CD4-positive, alpha-beta T cell treated with Interferon alpha-2 for 1 hour (primary cell): ENCODE results near the gene SDR42E1.
"Not testable (repeated sequence)": the region's sequence is repeated elsewhere in the genome, so short reads cannot be mapped to it uniquely, and the experiment has no call there.

Experiments
- DNase-seq, 2 donors: peaks; one replicate each; pipeline ENCODE4 v3.0.0-alpha.2; 2020 to 2022

The SDR42E1 gene

DNA sequence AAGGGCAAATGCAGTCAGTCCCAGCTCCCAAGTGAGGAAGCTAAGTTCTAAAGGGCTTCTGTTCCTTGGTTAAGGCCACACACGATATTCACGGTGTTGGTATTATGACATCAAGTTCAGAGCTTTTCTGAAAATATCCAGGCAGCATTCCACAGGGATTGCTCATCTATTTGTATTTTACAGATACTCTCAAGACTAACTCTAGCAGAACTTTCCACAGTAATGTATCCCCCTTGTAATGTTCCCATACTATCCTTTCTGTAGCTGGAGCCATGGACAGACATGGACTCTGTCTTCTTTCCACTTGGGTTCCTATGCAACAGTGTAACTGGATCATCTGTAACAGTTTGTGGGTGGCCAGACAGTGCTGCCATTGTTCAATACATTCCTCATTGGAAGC, 13.5 kb downstream of the SDR42E1 start:
- DNase-seq: no peak

DNA sequence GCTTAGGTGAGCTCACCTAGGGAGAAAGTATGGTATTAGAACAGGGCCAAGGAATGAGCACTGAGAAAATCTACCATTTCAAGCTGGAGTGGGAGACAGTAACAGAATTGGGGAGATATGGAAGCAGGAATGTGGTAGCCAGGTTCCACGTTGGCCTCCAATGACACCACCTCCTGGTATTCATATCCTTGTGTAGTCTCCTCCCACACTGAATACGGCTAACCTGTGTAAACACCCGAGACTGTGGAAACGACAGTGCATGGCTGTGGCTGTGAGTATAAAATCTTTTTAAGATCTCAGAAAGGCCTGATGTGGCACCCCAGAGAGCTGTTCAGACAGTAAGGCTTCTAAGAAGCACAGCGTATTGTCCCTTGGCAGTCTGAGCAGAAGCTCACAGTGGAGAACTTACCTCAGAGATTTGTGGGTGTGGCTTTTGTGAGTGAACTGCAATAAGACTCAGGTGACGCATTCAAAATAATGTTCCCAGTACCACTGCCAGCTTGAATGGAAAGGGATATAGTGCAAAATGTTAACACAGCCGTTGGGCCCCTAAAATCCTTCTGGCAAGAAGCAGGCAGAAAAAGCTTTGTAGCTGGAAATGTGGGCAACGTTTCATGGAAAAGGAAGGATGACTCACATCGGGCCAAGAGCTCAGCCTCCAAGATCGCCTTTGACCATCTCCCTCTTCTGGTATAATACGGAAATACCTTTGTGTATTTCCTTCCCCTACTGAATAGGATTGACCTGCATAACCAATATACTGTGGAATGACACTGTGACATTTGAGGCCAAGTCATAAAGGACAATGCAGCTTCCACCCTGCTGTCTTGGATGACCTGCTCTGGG, 14.4 kb downstream of the SDR42E1 start:
- no peak for DNase-seq

DNA sequence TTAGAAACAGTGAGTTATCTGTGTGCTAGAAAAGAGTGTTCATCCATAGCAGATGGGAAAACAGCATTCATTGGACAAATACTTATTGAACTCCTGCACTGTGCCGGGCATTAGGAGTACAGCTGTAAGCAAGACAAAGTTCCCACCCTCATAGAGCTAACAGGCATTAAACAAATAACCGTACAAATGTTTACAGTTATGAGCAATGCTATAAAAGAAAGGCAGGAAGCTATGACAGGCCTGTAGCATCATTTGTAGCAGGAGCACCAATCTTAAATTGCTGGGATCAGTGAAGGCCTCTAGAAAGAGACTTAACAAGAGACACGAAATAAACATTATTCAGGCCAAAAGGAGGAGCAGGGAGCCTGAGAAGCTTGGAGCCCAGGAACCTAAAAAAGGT, 15.6 kb downstream of the SDR42E1 start:
- DNase-seq: no peak

DNA sequence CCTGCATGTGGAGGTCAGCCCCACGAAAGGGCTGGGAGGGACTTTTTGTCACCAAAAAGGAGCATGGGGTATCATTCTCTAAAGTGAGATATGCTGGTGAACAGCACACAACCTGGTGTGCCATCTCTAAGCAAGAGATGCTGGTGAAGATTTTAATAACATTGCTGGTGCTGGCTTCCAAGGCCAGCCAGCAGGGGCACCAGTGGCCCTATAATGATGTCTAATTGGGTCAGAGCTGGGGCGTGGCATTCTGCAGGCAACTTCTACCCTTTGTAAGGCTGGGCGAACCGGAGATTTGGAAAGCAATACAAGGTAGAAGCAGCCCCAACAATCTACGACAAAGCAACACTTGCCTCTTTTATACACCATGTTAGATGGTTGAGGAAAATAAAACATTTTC, 16.8 kb downstream of the SDR42E1 start:
- no peak for DNase-seq

DNA sequence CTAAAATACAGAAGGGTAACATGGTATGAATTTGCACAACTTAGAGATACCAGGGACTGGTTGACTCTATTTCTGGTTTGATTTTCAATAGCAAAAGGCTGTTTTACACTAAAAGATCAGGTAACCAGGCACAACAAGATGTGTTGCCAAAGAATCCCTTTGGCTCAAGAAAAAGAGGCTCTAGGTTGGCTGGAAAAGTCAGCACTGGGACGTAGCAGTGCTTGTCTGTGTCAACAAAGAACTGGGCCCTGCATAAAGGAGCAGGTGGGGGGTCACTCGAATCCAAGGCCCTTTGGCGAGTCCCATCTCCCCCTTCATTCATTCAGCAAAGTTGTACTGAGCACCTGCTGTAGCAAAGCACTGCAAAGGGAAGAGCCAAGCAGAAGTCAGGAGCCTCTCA, 18.4 kb downstream of the SDR42E1 start:
- no peak for DNase-seq

DNA sequence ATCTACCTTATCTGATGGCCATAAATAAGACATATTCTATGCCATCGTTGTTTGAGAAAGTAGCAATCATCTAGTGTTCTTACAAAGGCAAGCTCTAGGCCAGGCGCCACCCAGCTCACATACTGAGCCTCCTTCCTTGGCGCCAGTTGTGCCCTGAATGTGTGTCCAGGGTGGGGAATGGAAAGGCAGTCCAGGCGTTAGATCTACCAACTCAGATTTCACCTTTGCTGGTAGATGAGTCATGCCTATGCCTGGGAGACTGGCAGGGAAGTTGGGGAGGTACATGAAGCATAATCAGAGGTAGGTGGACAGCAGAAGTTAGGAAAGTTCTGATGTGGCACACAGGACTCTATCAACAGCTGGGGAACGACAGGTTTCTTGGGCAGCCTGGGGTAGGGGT, 23.6 kb downstream of the SDR42E1 start:
- DNase-seq: no peak

DNA sequence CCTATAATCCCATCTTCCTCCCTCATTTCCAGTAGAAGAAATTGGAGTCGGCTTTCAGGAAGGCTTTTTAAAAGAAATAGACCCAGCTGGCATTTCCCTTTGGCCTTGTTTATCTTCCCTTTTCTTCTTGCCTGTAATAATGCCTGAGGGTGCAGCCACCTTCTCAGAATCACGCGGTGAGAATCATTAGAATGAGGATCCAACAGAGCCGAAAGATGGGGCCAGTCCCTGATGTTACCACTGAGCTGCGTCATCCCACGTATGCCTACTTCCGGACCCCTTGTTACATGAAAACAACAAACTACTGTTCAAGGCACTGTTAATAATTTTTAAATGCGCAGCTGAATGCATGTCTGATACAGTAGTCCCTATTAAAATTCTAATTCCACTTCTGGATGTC, 24.1 kb downstream of the SDR42E1 start:
- DNase-seq: no peak

DNA sequence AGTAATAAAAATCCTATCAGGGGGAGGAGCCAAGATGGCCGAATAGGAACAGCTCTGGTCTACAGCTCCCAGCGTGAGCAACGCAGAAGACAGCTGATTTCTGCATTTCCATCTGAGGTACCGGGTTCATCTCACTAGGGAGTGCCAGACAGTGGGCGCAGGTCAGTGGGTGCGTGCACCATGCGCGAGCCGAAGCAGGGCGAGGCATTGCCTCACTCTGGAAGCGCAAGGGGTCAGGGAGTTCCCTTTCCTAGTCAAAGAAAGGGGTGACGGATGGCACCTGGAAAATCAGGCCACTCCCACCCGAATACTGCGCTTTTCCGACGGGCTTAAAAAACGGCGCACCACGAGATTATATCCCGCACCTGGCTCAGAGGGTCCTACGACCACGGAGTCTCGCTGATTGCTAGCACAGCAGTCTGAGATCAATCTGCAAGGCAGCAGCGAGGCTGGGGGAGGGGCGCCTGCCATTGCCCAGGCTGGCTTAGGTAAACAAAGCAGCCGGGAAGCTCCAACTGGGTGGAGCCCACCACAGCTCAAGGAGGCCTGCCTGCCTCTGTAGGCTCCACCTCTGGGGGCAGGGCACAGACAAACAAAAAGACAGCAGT, 33.8 kb downstream of the SDR42E1 start:
- DNase-seq: not testable (repeated sequence)

DNA sequence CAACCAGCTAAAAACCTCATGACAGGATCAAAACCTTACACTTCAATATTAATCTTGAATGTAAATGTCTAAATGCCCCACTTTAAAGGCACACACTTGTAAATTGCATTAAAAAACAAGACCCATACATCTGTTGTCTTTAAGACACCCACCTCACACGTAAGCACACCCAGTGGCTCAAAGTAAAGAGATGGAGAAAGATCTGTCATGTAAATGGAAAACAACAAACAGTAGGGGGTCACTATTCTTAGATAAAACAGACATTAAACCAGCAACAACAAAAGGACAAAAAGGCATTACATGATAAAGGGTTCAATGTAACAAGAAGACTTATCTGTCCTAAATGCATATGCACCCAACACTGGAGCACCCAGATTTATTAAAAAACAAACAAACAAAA, 35.6 kb downstream of the SDR42E1 start:
- DNase-seq: no peak

DNA sequence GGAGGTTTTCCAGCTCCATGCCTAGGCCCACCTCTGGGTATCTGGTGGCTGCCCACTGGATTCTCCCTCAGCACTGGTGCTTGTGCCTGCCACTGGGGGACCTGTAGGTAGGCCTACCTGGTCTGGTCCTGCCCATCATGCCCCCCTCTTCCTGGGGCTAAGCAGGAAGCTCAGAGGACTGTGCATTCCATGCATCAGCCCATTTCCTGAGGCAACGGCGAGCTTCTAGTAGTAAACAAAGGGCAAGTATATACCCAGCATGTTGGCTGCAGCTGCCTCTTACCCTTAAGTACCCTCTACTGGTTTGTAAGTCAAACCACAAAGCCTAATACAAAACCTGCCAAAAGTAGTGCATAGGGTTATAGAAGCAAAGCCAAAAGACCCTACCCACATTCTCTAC, 37.5 kb downstream of the SDR42E1 start:
- no peak for DNase-seq

DNA sequence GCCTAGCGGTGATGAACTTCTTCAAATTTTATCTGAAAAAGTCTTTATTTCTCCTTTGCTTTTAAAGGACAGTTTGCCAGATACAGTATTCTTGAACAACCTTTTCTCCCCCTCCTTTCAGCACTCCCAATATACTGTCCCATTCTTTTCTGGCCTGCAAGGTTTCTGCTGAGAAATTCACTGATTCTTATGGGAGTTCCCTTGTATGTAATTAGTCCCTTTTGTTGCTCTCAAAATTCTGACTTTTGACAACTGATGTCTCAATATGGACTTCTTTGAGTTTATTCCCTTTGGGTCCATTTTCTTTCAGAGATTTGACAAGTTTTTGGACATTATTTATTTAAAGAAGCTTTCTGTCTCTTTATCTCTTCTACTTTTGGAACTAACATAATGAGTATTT, 39.4 kb downstream of the SDR42E1 start:
- no peak for DNase-seq

DNA sequence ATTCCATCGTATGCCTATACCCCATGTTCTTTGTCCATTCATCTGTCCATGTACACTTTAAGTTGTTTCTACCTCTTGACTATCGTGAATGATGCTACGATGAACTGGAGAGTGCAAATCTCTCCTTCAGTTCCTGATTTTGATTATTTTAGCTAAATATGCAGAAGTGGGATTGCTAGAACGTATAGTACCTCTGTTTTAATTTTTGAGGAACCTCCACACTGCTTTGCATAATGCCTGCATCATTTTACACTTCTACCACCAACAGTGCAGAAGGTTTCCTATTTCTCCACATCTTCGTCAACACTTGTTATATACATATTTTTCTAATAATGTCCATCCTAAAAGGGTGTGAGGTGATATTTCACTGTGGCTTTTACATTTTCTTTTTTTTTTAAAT, 43.9 kb downstream of the SDR42E1 start:
- DNase-seq: no peak

DNA sequence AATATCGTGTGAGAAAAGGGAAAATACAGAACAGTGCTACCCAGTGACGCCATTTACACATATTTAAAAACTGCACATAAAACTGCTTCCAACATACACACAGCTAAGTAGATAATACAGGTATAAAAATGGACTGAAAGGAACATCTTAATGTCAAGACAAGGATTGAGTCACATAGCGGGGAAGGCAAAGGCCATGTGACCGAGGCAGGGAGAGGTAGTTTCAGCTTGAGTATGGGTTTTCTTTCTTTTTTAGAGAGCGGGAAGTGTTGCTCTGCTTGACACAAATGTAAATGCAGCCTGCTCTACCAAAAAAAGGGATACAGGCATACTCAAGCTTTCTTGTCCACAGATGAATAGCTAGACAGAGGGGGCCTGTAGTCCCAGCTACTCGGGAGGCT, 46.5 kb downstream of the SDR42E1 start:
- DNase-seq: no peak

DNA sequence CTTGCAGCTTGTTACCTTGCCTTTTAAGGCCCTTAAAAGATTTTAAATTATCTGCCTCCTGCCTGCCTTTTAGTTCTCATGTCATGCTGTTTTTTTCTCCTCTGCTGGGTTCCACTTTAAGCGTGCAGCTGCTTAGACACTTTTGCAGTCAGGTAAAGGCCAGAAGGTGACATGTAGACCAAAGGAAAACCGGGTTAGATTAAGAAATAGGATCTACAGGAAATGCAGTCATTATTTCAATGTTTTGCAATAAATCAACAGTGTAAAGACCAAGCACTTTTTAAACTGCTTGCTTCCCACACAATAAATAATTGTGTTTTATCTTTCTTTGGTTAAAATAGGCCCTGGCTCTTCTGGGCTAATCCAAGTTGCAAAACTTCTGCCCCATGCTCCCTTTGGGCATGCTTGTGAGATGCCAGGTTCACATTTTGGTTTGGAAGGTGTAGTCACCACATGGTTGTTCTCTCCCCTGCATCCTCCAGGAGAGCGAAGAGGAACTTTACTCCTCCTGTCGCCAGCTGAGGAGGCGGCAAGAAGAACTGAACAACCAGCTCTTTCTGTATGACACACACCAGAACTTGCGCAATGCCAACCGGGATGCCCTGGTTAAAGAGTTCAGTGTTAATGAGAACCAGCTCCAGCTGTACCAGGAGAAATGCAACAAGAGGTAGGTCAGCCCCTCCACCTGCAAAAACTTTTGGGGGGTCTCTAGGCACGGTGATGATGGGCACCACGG, 54.9 kb downstream of the SDR42E1 start:
- DNase-seq: peak in 1 of 2 donors; percentile 12

DNA sequence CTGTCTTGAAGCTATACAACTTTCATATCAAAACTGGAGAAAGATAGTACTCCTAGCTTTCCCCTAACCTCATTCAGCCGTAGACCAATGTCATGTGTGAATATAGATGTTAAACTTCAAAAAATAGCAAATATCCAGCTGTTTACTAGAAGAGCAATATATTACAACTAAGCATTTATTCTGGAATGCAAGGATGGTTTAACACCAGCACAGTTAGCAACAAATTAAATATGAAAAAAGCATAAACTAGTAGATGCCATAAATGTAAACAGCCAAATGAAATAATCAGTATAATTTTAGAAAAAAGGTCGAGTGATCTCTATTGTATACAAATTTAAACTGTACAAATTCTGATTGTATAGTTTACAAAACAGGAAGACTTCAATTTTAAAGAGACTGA, 59.7 kb downstream of the SDR42E1 start:
- DNase-seq: no peak

DNA sequence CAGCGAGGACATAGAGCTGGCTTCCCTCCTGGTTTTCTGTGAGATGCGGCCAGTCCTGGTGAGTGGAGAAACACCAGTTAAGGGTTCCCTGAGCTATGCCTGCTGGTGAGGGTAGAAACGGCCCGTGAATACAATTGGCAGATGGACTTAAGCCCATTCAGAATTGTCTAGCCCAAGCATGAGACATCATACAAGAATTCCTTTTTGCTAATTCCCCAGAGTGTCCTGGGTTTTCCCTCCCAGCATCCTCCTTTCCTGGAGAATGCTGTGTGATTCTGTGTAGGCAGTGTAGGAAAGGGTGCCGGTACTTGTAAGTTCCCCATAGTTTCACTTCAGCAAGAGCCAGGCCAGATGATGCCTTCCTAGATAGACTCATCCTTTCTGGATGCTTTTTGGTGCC, 65.1 kb downstream of the SDR42E1 start:
- no peak for DNase-seq

DNA sequence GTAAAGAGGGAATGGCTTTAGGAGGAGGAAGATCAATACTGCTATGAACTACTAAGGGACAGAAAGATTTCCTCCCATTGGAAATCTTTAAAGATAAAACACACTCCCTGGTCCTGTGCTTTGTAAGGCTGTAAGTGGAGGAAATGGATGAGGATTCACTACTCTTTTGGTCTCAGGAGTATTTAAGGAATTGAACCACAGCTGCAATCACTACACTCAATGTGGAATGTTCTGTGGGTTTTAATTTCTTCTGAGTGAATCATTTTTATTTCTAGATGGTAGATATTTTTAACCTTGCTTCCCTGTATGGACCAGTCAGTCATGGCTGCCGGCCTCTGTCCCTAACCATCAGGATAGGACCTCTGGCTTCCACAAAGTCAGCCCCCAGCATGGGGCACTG, 65.6 kb downstream of the SDR42E1 start:
- no peak for DNase-seq

DNA sequence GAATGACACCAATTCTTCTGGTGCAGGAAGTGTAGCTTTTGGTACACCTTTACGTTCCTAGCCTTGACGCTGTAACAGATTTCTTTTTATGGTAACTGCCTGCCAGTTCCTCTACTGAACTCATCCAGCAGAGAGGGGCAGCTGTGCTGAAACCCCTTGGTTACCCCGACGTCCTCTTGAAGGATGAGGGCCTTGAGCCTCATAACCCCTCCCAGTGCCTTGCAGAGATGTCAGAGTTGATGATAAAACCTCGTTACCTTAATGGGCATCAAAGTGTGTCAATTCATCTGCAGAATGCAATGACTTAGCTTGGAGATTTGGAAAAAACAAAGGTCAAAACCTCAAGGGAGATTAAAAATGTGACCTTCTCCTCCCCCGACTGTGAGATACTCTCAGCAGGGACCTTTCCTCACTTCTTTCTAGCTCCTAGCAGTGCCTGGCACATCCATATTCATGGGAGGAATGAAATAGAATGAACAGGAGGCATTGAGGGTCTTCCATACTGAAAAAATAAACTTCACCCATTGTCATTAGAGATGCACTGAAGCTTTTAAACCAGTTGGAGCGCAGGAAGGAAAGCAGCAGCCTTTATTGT, 69.2 kb downstream of the SDR42E1 start:
- no peak for DNase-seq

DNA sequence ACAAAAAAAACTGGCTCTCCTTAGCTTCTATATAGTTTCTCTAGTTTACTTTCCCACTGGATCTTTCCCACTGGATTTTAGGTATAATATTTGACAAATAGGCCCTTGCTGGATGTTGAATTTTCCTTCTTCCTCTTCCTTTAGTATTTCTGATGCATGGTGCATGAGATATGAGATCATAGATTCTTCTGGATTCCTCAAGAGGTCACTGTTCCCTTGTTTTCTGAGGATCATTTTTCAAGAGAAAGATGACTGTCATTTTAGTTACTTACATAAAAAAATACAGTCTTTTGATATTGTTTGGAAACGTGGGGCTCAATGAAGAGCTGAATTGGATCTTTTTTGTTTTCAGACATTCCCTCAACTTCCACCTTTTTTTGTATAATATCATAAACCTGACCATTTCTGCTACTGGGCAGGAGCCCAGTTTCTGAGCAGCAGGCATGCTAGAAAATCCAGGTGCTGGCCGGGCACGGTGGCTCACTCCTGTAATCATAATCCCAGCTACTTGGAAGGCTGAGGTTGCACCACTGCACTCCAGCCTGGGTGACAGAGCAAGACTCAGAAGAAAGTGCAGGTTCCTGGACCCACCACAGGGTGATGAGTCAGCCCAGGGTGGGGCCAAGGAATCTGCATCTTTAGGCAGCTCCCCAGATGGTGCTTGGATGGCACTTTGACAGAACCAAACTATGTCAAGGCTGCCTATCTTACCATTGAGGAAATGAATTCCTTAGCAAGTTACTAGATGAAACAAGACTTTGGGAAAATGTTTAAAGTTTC, 70.3 kb downstream of the SDR42E1 start:
- peak in 1 of 2 donors; percentile 29 for DNase-seq

DNA sequence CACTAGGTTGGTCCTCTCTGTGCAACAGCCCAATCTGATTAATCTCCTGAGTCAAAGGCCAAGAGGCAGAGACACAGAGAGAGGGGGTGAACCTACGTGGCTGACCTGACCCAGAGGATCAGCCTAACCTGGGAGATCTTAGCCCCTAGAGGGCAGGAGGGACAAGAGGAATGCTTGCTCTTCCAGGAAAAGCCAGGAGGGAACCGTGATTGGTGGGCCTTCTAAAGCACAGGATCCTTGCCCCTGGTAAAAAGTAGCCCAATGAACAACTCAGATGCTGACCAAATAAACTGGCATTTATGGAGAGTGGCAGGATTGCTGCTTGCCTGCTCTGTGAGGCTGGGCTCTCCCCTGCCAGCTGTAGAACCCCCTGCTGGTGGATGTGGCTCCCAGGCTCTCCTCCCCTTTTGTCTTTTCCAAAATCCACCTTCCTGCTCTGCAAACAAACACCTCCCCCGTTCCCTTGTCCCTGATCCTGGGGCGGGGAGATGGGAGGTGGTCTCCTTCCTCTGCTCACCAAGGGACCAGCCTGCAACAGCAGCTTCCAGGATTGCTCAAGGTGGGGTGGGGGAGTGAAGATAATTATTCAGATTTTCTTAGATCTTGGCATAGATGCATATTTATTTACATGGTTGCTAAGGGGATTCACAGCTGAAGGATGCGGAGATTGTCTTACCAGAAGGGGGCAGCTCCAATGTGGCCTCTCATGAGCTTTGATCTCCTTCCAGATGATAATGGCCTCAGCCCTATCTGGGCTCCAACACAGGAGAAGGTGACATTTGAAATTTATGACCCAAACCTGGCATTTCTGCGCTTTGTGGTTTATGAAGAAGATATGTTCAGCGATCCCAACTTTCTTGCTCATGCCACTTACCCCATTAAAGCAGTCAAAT, 71.9 kb downstream of the SDR42E1 start:
- no peak for DNase-seq
